Large intestine (tissue), 3 donors: ENCODE data around the gene TRAPPC2L. TPM values are rescaled to one million over a fixed set of nuclear protein-coding genes. Genes with fewer than 3 reads are reported as not detected.

ENCODE experiments used
- DNase-seq, 2 donors: peaks; one replicate each; pipeline versions ENCODE4 v3.0.0 to v3.0.0-alpha.2; 2013
- H3K27ac ChIP-seq: one replicate; pipeline ENCODE4 v1.5.1; 2013; ENCODE audit warnings: low read length
- H3K27me3 ChIP-seq: 2 replicates; pipeline ENCODE4 v1.6.1; 2013; ENCODE audit warnings: low read length; ENCODE audit not compliant: control insufficient read depth, insufficient read depth
- H3K36me3 ChIP-seq: 2 replicates; pipeline ENCODE4 v1.6.1; 2013; ENCODE audit warnings: low read length; ENCODE audit not compliant: control insufficient read depth, insufficient read depth
- H3K4me1 ChIP-seq: one replicate; pipeline ENCODE4 v1.6.1; 2013; ENCODE audit warnings: low read length; ENCODE audit not compliant: control insufficient read depth, insufficient read depth
- H3K4me3 ChIP-seq: one replicate; pipeline ENCODE4 v1.5.1; 2013; ENCODE audit warnings: low read length
- H3K9me3 ChIP-seq: one replicate; pipeline ENCODE4 v1.6.1; 2013; ENCODE audit warnings: mild to moderate bottlenecking, low read depth, low read length, moderate library complexity; ENCODE audit not compliant: control insufficient read depth
- WGBS: methylation state at CpG from one replicate; pipeline ENCODE4 v1.1.5; 2013; ENCODE audit warnings: low lambda C conversion rate; ENCODE audit not compliant: insufficient coverage; 5-methylcytosine and 5-hydroxymethylcytosine counted together
- polyA plus RNA-seq: library from polyadenylated mRNA; unstranded; fragments of 120-200 nt; gene quantifications from one replicate; pipeline ENCODE4 v1.2.1, GENCODE V29; 2013

The TRAPPC2L gene
- polyA plus RNA-seq, 1 donor = 96.0 TPM

DNA sequence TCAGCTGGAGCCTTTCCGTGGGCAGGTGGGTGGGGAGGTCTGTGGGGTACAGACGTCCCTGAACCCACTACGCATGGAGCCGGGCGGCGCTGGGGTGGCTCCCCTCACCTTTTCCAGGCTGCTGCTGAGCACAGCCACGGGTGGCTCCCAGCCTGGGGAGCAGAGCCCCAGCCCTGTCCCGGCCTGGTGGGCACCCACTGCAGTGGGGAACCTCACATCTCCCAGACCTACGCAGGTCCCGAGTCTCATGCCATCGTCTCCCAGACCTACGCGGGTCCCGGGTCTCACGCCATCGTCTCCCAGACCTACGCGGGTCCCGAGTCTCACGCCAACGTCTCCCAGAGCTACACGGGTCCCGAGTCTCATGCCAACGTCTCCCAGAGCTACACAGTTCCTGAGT, 28.2 kb upstream of the TRAPPC2L start:
- peaks cover 28% of the 10 kb centered on the region for H3K36me3 ChIP-seq
- H3K27ac ChIP-seq = no peak overlapping the region

DNA sequence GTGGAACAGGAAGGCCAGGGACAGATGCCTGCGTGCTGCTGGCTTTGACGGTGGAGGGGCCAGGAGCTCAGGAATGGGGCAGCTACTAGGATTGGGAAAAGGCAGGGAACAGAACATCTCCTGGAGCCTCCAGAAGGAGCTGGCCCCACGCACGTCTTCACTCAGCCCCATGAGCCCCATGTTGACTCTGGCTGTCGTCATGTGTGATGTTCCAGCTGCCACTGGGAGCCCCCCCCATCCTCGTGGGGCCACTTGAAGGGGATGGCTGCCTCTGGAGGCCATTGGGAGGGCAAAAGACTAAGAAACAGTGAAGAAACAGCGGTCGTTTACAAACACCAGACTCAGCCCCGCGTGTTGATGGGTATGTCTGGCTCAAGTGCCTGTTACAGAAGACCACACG, 26.7 kb upstream of the TRAPPC2L start:
- Histone ChIP-seq H3K27ac (no peak overlapping the region), H3K4me3 (no peak overlapping the region), H3K4me1 (no peaks in the 10 kb centered on the region), H3K36me3 (peaks cover 28% of the 10 kb centered on the region), H3K9me3 (no peaks in the 10 kb centered on the region), H3K27me3 (no peaks in the 10 kb centered on the region)
- WGBS = no CpG with 5 or more reads among the region's 11 CpGs
- peak; percentile 26 to 30 for DNase-seq

More for the DNA sequence above, 28.2 kb upstream of the TRAPPC2L start:
- Histone ChIP-seq H3K9me3 (no peaks in the 10 kb centered on the region), H3K4me3 (no peak overlapping the region), H3K4me1 (no peaks in the 10 kb centered on the region), H3K27me3 (no peaks in the 10 kb centered on the region)
- DNase-seq = no peak
- no CpG with 5 or more reads among the region's 24 CpGs for WGBS

DNA sequence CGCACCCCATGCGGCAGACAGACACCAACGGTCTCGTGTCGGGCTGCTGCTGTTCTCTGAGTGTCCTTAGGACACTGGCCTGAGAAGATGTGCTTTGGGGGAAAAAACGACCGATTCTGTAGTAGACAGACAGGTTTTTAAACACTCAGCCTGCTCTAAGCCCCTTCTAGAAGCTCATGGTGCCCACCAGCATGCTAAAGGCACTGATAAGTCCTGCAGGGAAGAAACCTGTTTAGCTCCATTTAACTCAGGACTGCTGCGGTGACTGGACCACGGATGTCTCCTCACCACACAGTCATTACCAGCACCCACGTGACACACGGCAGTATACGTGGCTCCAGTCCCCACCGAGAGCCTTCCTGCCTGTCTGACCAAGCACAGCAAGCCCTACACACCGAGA, 26.1 kb upstream of the TRAPPC2L start:
- WGBS = no CpG with 5 or more reads among the region's 14 CpGs
- Histone ChIP-seq H3K36me3 (peaks cover 29% of the 10 kb centered on the region), H3K27me3 (no peaks in the 10 kb centered on the region), H3K27ac (no peak overlapping the region), H3K4me1 (no peaks in the 10 kb centered on the region), H3K4me3 (no peak overlapping the region), H3K9me3 (no peaks in the 10 kb centered on the region)
- DNase-seq = no peak

DNA sequence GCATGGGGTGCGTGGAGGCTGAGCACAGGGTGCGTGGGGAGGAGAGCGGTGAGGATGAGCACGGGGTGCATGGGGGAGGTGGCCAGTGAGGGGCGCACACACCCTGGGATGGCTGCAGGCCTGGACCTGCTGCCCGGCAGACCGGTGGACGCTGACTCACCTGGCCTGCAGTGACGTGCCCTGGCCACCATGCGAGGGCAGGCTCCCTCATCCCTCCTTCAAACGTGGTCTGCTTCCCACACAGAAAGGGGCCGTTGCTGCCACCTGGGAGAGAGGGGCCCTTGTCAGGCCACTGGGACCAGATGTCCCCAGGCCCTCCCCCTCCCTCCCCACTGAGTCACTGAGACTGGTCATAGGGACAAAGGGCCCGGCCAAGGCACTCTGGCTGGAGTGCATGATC, 25.1 kb upstream of the TRAPPC2L start:
- Histone ChIP-seq H3K27ac (no peak overlapping the region), H3K9me3 (no peaks in the 10 kb centered on the region), H3K4me3 (no peak overlapping the region), H3K36me3 (peaks cover 24% of the 10 kb centered on the region), H3K27me3 (no peaks in the 10 kb centered on the region), H3K4me1 (no peaks in the 10 kb centered on the region)
- WGBS = 100% methylated on average over 1 of the region's 13 CpGs
- no peak for DNase-seq

DNA sequence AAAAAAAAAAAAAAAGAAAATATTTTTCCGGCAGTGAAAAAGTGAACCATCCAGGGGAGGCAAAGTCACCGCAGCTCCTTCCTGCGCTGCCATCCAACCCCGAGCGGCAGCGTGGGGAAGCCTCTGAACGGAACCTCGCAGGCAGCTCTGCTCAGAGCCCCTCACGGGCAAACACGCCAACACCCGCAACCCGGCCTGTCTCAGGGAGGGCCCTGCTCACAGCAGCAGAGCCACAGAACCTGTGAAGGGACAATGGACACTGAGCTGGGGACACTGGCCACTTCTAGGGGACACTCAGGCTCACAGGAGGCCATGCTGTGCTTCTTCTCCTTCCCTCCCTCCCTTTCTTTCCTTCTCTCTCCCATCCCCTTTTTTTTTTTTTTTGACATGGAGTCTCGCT, 23.8 kb upstream of the TRAPPC2L start:
- Histone ChIP-seq H3K36me3 (peaks cover 20% of the 10 kb centered on the region), H3K27ac (no peak overlapping the region), H3K4me1 (no peaks in the 10 kb centered on the region), H3K9me3 (no peaks in the 10 kb centered on the region), H3K4me3 (no peak overlapping the region), H3K27me3 (no peaks in the 10 kb centered on the region)
- WGBS = no CpG with 5 or more reads among the region's 13 CpGs
- no peak for DNase-seq

DNA sequence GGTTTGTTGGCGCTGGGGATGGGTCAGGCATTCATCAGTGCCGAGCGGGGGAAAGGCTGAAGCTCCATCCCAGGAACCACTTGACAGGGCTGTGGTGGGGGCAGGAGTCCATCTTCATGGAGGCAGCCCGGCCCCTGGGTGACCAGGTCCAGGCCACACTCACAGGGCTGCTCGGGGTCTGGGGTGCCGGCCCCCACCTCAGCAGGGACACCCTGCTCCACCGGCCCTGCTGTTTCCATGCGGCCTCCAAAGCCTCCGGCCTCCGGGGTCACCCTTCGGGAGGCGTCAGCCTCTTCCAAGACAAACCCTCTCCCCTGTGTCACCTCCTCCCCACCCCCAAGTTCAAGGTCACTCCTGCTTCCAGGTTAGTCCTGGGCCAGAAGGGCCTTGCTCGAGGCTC, 22.3 kb upstream of the TRAPPC2L start:
- H3K27me3 ChIP-seq = no peaks in the 10 kb centered on the region
- H3K4me1 ChIP-seq = no peaks in the 10 kb centered on the region
- H3K27ac ChIP-seq = no peak overlapping the region
- no peak overlapping the region for H3K4me3 ChIP-seq
- no peak for DNase-seq
- no CpG with 5 or more reads among the region's 13 CpGs for WGBS
- H3K9me3 ChIP-seq = no peaks in the 10 kb centered on the region
- H3K36me3 ChIP-seq = peaks cover 28% of the 10 kb centered on the region

DNA sequence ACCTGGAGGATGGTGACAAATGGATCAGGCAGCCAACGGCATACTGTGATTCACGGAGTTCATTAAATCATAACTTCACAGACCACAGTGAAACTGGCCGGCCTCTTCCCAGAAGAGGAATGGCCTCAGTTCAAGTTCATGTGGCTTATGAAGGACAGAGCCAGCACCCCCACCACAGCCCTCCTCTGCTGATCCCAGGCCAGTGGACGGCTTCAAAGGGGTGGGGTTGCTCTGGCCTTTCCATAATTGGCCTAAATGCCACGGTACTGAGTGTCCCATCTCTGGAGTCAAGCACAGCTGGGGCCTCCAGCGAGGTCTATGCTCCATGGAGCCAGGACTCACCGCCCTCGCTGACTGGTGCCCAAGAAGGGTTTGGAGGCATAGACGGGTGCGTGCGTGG, 21.5 kb upstream of the TRAPPC2L start:
- Histone ChIP-seq H3K4me3 (no peak overlapping the region), H3K27me3 (no peaks in the 10 kb centered on the region), H3K9me3 (no peaks in the 10 kb centered on the region), H3K27ac (no peak overlapping the region), H3K4me1 (no peaks in the 10 kb centered on the region), H3K36me3 (peaks cover 34% of the 10 kb centered on the region)
- DNase-seq = no peak
- no CpG with 5 or more reads among the region's 11 CpGs for WGBS

DNA sequence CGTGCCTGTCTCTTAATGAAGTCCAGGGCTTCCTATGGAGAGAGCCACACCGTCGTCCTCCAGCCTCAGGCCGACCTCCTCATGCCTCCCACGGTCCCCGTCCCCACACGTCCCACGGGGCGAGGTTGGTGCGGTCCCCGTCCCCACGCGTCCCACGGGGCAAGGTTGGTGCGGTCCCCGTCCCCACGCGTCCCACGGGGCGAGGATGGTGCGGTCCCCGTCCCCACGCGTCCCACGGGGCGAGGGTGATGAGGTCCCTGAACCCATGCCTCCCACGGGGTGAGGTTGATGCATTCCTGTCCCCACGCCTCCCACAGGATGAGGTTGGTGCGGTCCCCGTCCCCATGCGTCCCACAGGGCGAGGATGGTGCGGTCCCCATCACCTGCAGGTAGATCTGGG, 21.1 kb upstream of the TRAPPC2L start:
- no peaks in the 10 kb centered on the region for H3K9me3 ChIP-seq
- no peak overlapping the region for H3K4me3 ChIP-seq
- H3K36me3 ChIP-seq = peaks cover 39% of the 10 kb centered on the region
- H3K27me3 ChIP-seq = no peaks in the 10 kb centered on the region
- H3K4me1 ChIP-seq = no peaks in the 10 kb centered on the region
- H3K27ac ChIP-seq = no peak overlapping the region
- no peak for DNase-seq
- no CpG with 5 or more reads among the region's 33 CpGs for WGBS

DNA sequence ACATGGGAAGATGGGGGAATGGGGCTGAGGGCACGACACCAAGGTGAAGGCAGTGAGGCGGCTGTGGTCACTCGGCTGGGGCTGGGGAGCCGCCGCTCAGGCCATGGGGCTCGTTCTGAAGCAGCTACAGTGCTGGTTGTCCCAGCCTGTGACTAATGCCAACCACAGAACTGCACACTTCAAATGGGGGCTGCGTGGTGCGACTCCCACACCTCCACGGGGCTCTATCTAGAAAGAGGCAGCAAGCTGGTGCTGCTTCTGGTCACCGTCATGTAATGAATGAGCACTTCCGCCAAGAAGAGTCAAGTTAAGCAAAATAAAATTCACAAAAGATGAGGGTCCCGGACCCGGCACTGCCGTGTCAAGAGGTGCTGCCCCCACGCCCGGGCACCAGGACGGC, 20.1 kb upstream of the TRAPPC2L start:
- Histone ChIP-seq H3K27me3 (no peaks in the 10 kb centered on the region), H3K27ac (no peak overlapping the region), H3K4me1 (no peaks in the 10 kb centered on the region), H3K9me3 (no peaks in the 10 kb centered on the region), H3K4me3 (no peak overlapping the region), H3K36me3 (peaks cover 48% of the 10 kb centered on the region)
- no CpG with 5 or more reads among the region's 17 CpGs for WGBS
- DNase-seq = no peak

DNA sequence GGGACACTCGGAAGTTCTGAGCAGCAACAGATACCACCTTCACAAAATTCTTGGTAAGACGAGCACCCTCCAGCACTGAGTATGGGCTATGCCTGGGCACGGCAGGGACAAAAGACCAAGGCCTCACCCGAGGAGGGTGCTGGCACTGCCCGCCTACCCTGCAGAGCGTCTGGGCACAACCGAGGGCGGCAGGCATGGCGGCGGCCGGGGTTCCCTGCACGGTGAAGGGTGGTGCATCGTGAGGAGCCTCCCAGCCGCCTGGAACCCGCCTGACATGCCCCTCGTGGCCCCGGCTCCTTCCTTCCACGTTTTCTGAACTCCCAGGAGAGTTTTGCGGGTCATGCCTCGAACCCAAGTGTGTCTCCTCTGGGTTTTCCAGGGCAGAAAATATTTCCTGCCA, 19.1 kb upstream of the TRAPPC2L start:
- no peak for DNase-seq
- H3K27ac ChIP-seq = no peak overlapping the region
- H3K4me3 ChIP-seq = no peak overlapping the region
- WGBS = no CpG with 5 or more reads among the region's 20 CpGs
- no peaks in the 10 kb centered on the region for H3K9me3 ChIP-seq
- peaks cover 54% of the 10 kb centered on the region for H3K36me3 ChIP-seq
- H3K4me1 ChIP-seq = no peaks in the 10 kb centered on the region
- no peaks in the 10 kb centered on the region for H3K27me3 ChIP-seq

DNA sequence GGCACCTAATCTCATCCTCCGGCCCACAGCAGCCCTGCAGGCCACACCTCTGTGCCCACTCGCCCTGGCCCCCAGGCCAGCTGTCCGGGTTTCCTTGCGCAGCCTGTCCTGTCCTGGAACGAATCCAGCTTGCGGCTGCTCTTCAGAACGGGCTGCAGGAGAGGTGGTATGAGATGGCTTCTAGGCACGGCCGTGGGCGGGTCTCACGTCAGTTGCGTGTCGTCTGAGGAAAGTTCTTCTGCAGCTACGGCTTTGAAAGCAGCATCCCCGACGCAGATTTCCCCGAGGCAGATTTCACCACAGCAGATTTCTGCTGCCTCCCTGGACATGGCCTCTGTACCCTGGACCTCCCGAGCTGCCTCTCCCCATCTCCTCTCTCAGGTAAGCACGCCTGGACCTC, 18.4 kb upstream of the TRAPPC2L start:
- Histone ChIP-seq H3K36me3 (peaks cover 54% of the 10 kb centered on the region), H3K4me3 (no peak overlapping the region), H3K4me1 (no peaks in the 10 kb centered on the region), H3K27ac (no peak overlapping the region), H3K9me3 (no peaks in the 10 kb centered on the region), H3K27me3 (no peaks in the 10 kb centered on the region)
- no CpG with 5 or more reads among the region's 19 CpGs for WGBS
- no peak for DNase-seq
